Progenitor cell of endocrine pancreas (in vitro differentiated cells): ENCODE results near the gene FNDC3A. TPM values are rescaled to one million over a fixed set of nuclear protein-coding genes. Genes with fewer than 3 reads are reported as not detected.

ENCODE experiments used
- DNase-seq: peaks from one replicate; pipeline ENCODE4 v3.0.0; 2021; ENCODE audit warnings: low spot score; ENCODE audit not compliant: unreplicated experiment
- H3K27ac Mint-ChIP-seq: 2 replicates; pipeline ENCODE4 v1.8.0; 2021; ENCODE audit warnings: mild to moderate bottlenecking, moderate library complexity, mixed read lengths
- H3K27me3 Mint-ChIP-seq: 2 replicates; pipeline ENCODE4 v1.8.0; 2021; ENCODE audit warnings: mixed read lengths
- H3K36me3 Mint-ChIP-seq: 2 replicates; pipeline ENCODE4 v1.8.0; 2022; ENCODE audit warnings: mixed read lengths; ENCODE audit not compliant: insufficient read depth
- H3K4me1 Mint-ChIP-seq: 2 replicates; pipeline ENCODE4 v1.8.0; 2021; ENCODE audit warnings: low read depth, mixed read lengths
- H3K4me3 Mint-ChIP-seq: 2 replicates; pipeline ENCODE4 v1.8.0; 2021; ENCODE audit warnings: low read depth, mild to moderate bottlenecking, moderate library complexity, mixed read lengths
- H3K9me3 Mint-ChIP-seq: 2 replicates; pipeline ENCODE4 v1.8.0; 2021; ENCODE audit warnings: low read depth, mixed read lengths
- total RNA-seq: library from RNA; stranded (reverse); gene quantifications from 2 replicates; pipeline ENCODE4 v1.2.1, GENCODE V29; 2021
- TF ChIP-seq, protein P1 (sequence below): fragments of 200-600 bp; sonication (generic); IDR thresholded peaks from one replicate; pipeline ENCODE4 v1.5.0; 2021; ENCODE audit warnings: antibody characterized with exemption, mild to moderate bottlenecking; ENCODE audit not compliant: unreplicated experiment

The FNDC3A gene
- total RNA-seq, 1 donor from 2014 or later: 116 TPM

DNA sequence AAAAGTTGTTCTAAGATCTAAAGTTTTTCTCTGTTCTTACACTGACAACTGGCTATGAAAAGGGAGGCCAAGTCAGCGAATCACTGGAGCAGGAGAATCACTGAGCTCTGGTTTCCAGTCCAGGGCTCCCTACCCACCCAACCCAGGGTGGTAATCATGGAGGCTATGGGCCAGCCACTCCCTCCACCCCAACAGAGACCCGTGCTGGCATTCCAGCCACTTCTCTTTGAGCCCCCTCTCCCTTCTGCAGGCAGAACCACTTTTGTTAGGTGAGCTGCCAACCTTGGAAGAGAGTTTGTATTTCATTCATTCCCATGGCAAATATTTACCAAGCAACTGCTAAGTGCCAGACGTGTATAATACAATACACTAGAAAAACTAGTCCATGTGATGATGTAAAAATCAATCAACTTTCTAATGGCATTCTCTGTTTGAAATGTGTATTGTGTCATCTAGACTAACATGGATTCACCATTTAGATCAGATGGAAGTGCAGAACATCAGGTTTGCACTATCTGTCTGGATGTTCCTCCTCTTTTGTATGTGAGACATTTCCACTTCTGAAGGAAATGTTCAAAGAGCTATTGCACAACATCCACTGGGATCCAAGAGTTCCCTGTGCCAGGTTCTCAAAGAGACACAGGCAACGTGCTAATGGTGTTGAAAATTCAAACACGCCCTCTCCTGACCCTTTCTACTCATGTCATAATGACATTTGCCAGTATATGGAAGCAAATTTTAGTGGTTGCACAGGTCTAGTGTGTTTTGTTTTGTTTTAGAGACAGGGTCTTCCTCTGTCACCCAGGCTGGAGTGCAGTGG is 249.7 kb downstream of the FNDC3A start:
- TF ChIP-seq, protein P1, sequence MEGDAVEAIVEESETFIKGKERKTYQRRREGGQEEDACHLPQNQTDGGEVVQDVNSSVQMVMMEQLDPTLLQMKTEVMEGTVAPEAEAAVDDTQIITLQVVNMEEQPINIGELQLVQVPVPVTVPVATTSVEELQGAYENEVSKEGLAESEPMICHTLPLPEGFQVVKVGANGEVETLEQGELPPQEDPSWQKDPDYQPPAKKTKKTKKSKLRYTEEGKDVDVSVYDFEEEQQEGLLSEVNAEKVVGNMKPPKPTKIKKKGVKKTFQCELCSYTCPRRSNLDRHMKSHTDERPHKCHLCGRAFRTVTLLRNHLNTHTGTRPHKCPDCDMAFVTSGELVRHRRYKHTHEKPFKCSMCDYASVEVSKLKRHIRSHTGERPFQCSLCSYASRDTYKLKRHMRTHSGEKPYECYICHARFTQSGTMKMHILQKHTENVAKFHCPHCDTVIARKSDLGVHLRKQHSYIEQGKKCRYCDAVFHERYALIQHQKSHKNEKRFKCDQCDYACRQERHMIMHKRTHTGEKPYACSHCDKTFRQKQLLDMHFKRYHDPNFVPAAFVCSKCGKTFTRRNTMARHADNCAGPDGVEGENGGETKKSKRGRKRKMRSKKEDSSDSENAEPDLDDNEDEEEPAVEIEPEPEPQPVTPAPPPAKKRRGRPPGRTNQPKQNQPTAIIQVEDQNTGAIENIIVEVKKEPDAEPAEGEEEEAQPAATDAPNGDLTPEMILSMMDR: no peak
- Mint-ChIP-seq H3K36me3 (peaks cover 5% of the 10 kb centered on the region), H3K27me3 (peaks cover 40% of the 10 kb centered on the region), H3K4me1 (peaks cover 1% of the 10 kb centered on the region), H3K27ac (no peak overlapping the region), H3K4me3 (no peak overlapping the region), H3K9me3 (no peaks in the 10 kb centered on the region)
- no peak for DNase-seq

DNA sequence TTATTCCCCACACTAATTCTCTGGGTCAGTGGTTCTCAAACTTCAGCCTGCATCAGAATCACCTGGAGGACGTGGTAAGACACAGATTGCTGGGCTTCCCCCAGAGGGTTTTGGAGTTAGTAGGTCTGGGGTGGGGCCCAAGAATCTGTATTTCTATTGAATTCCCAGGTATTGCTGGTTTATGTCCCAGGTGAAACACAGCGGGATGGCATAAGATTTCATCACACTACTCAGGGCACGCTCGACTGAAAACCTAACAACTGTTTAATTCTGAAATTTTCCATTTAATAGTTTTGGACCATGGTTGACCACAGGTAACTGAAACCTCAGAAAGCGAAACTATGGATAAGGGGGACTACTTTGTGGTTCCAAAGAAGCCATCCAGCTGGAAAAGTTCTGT is 250.9 kb downstream of the FNDC3A start:
- Mint-ChIP-seq H3K36me3 (peaks cover 3% of the 10 kb centered on the region), H3K27me3 (peaks cover 32% of the 10 kb centered on the region), H3K9me3 (no peaks in the 10 kb centered on the region), H3K27ac (no peak overlapping the region), H3K4me1 (peaks cover 1% of the 10 kb centered on the region), H3K4me3 (no peak overlapping the region)
- TF ChIP-seq, protein P1: no peak
- no peak for DNase-seq

DNA sequence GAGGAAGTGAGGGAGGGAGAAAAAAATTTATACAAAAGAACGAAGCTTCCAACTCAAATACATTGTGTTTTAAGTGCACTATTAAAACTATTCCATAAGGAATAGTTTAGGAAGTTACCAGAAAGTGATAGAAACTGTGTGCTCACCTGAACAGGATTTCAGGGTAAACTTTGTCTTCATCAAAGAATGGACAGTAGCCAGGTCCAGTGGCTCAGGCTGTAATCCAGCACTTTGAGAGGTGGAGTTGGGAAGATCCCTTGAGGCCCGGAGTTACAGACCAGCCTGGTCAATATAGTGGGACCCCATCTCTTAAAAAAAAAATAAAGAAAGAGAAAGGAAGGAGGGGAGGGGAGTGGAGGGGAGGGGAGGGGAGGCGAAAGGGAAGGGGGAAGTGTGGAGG is 259.0 kb downstream of the FNDC3A start:
- peaks cover 4% of the 10 kb centered on the region for H3K9me3 Mint-ChIP-seq
- peaks cover 3% of the 10 kb centered on the region for H3K4me1 Mint-ChIP-seq
- no peaks in the 10 kb centered on the region for H3K36me3 Mint-ChIP-seq
- no peak for DNase-seq
- TF ChIP-seq, protein P1: no peak
- no peaks in the 10 kb centered on the region for H3K27me3 Mint-ChIP-seq
- H3K27ac Mint-ChIP-seq: no peak overlapping the region
- H3K4me3 Mint-ChIP-seq: no peak overlapping the region

DNA sequence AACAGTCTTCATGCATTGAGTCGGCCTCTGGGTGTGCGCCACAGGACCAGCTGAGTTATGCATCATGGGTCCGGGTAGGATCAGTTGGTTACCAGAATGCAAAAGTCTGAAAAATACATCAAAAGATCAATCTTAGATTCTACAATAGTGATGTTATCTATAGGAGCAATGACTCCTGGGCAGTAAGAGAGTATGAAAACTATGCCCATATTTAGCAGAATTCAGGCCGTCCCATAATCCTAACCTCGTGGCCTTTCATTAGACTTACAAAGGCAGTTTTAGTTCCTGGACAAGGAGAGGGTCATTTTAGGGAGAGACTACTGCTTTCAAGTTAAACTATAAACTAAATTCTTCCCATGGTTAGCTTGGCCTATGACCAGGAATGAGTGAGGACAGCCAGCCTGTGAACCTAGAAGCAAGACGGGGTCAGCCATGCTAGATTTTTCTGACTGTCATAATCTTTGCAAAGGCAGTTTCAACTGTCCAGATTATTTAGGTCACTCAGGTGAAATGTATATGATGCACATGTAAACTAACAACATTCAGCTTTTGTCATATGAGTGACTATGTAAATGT is 260.2 kb downstream of the FNDC3A start:
- Mint-ChIP-seq H3K36me3 (no peaks in the 10 kb centered on the region), H3K27ac (no peak overlapping the region), H3K4me3 (no peak overlapping the region), H3K27me3 (no peaks in the 10 kb centered on the region), H3K9me3 (peaks cover 4% of the 10 kb centered on the region), H3K4me1 (peaks cover 3% of the 10 kb centered on the region)
- no peak for DNase-seq
- TF ChIP-seq, protein P1: no peak

DNA sequence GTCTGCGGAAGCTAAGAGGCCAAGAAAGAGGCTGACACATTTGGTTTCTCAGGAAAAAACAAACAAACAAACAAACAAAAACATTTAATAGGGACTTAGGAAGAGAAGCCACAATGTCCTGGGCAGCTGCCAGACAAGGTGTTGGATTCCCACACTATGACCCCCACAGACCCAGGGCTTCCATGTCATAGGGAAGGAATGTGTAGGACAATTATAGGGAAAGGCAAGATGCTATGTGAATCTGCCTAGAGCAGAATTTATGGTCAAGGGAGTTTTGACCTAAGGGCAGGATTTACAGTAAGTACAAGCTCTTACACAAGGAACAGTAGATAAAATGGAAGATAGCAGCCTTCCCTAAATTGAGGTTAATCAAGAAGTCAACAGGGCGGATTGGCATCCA is 262.9 kb downstream of the FNDC3A start:
- TF ChIP-seq, protein P1: no peak
- peaks cover 4% of the 10 kb centered on the region for H3K4me1 Mint-ChIP-seq
- H3K27me3 Mint-ChIP-seq: no peaks in the 10 kb centered on the region
- H3K36me3 Mint-ChIP-seq: no peaks in the 10 kb centered on the region
- H3K27ac Mint-ChIP-seq: no peak overlapping the region
- peaks cover 4% of the 10 kb centered on the region for H3K9me3 Mint-ChIP-seq
- DNase-seq: no peak
- no peak overlapping the region for H3K4me3 Mint-ChIP-seq
